GM19043 (cell line): ENCODE results near the gene EPX.

Experiments
- ATAC-seq: cut with Tn5 transposase; IDR thresholded peaks from one replicate; pipeline ENCODE4 v1.9.1; 2021; ENCODE audit warnings: low read depth; ENCODE audit not compliant: unreplicated experiment

Gene EPX

DNA sequence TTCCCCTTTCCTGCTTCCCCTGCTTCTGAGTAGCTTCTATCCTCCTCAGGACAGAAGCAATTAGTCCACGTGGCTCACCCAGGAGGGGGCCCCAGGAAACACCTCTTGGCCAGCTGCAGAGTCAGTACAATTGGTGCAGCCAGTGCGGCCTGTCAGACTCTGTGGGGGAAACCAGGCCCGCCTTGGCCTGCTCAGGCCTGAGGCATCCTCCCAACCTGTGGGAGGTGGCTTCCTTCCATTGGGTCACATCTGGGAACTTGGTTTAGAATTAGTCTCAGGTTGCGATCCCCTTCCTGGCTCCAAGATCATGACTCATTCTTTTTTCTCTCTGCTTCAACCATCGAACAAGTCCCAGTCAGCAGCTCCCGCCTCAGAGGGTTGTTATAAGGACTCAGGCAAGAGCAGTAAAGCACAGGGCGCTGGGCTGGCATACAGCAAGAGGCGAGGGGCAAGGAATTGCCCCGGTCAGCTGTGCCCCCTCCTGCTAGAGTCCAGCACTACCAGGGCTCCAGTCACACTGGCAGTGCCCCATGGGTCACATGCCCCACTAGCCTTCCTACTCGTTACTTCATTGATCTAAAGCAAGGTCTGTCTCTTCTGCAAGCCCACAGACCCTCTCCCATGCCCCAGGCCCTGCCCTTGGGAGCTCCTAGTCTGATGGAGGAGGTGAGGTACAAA is 8.1 kb upstream of the EPX start:
- no peak for ATAC-seq

DNA sequence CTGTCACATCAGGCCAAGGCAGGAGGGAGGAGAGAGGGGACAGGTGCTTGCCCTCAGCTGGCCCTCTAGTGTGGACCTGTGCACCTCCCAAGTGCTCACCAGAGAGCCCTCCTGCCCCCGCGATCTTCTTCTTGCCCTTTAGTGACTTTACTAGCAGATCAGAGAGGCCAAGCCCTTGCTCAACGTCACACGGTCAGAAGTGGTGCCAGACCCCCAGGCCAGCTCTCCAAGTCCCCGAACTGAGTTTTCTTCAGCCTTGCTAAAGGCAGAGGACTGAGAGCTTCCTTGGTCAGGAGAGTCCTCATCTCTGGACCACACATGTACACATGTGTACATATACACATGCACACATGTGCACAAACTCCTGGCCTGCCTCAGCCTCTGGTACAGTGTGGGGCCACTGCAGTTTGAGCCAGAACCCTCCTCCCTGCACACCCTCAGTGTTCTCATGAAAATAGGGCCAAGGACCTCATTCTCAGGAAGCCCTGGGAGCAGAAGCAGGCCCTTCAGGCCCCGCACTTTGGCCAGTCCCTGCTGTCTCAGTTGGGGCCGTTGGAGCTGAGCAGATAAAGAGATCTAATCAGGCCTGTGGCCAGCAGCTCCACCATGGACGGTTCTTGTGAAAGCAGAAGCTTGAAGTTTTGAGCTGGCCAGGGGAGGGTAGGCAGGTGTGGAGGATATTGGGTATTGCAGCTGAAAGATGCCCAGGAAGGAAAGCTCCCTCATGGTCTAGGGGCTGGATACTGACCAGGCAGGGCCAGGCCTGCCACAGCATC is 7.4 kb upstream of the EPX start:
- no peak for ATAC-seq

DNA sequence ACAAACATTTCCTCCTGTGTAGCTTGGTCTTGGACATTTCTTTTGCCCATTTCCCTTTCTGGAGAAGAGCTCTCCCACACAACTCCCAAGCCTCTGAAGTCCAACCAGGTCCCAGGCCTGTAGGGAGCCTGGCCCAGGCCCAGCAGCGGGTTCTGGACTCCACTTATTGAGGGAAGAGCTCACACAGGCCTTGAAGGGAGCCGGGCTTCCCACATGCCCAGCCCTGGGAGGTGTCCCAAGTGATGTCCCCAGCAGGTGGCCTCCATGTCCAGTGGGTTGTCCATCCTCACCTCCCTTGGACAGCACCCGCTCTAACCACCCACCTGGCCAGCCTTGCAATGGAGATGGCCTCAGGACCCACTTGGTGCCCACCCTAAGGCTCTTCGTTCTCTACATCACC is 5.9 kb upstream of the EPX start:
- no peak for ATAC-seq

DNA sequence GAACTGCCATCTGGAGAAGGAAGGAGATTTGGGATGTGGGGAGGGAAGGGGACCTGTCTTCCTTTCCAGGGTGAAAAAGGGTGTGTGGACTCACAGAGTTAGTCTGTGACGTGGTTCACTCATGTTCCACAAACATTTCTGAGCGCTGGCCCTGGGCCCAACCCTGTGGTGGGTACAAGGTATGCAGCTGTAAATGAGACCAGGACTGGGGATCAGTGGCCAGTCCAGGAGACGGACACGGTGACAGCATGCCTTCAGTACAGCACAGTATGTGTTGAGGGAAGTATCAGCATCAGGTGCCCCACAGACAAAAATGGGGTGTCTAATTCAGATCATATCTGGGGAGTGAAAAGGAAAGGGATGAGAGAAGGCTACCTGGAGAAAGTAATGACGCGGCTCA is 5.5 kb upstream of the EPX start:
- ATAC-seq = no peak

DNA sequence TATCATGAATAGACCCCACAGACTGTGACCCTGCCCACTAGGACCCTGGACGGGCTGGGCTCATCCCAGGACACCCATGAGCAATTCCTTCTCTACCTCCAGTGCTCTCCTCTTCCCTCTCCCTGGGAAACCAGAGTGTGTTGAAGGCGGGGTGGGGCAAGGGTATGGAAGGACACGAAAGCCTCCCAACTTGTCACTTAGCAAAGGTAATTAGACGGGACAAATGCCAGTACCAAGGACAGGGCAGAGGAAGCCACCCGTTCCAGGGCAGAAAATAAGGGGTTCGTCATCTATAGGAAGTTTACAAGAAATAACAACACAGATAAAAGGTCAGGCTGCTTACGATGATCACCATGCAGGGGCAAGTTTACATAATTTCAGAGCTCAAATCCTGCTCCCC is 4.9 kb upstream of the EPX start:
- ATAC-seq = no peak

DNA sequence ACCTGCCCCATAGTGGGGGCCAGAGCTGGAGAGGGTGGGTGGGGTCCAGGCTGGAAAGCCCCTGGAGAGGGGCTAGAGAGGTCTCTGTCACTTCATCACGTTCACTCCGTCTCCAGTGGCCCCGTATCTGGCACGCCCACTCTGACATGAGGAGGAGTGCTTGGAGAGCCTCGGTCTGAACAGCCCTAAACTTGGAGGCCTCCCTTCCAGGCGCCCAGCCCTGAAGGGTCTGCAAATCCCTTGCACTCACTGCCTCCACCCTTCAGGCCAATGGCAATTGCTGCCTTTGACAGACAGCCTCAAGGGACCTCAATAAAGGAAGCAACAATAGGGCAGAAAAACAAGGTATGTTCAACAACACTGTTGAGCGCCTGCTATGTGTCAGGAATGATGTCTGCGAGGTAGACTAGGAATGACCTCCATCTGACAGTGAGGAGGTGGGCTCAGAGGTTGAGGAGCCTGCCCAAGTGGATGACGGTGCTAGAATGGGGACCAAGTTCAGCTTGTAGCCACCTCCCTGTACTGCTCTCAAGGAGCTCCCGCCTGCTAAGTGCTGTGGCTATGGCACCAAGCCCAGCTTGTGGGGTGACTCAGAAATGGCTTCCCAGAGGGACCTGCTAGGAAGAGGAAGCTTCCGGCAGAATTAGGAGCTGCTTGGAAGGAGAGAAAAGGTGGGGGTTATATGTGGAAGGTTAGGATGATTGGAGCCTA is 2.9 kb upstream of the EPX start:
- no peak for ATAC-seq

DNA sequence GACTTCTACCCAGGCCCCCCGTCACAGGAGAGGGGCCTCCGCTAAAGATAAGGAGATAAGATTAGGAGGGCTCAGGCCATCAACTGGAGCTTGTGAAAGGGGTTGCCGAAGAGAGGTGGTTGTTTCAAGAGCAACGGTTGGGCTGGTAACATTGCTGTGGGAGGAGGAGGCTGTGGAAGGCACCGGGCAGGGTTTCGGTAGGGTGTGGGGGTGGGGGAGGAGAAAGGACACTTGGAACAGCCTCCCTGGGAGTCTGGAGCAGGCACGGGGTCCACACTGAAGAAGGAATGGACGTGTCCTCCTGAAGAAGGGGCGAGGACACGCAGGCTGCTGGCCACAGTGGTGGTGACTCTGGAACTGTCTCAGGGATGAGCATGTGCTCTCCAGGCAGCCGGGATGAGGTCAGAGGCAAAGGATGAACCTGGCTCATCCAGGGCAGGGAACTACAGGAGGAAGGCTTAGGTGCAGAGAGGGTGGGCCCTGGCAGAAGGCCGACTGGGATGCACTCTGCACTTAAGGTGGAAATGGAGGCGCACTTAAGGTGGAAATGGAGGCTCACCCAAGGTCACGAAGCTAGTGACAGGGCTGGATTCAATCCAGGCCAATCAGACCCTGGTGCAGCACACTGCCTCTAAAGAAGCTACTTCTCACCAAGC is 1.2 kb upstream of the EPX start:
- ATAC-seq = no peak

DNA sequence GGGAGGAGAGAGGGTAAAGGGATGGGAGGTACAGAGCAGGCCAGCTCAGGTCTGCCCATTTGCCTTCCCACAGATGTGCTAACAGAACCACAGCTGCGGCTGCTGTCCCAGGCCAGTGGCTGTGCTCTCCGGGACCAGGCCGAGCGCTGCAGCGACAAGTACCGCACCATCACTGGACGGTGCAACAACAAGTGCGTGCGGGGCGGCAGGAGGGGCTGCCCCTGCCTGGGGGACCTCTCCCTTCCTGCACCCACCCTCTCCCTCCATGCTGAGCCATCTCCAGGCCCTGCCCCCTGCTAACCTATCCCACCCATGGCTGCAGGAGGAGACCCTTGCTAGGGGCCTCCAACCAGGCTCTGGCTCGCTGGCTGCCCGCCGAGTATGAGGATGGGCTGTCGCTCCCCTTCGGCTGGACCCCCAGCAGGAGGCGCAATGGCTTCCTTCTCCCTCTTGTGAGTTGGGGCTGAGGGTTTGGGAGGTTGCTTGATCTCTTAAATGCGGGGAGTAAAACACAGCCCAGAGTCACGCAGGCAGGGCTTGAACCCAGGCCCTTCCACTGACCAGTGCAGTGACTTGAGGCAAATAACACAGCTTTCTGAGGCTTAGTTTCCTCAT is 1.2 kb downstream of the EPX start:
- ATAC-seq = no peak

DNA sequence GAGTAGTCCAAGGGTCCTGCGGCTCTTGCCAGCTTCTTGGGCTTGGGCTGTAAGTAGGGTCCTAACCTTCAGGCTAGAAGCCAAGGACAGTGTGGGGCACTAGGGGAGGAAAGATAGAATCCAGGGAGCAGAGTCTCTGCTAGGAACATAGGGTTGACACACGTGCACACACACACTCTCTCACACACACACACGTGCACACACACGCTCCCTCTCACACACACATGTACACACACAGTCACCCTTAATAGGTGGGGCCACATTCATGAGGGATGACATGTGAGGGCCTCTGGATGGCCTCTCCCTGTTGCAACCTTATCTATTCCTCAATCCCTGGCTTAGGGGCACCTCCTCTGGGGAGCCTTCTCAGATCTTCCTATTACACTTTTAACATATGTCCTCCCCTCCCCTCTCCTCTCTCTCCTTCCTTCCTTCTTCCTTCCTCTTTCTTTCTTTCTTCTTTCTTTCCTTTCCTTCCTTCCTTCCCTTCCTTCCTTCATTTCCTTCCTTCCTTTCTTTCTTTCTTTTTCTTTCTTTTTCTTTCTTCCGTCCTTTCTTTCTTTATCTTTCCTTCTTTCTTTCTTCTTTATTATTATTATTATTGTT is 3.1 kb downstream of the EPX start:
- no peak for ATAC-seq

DNA sequence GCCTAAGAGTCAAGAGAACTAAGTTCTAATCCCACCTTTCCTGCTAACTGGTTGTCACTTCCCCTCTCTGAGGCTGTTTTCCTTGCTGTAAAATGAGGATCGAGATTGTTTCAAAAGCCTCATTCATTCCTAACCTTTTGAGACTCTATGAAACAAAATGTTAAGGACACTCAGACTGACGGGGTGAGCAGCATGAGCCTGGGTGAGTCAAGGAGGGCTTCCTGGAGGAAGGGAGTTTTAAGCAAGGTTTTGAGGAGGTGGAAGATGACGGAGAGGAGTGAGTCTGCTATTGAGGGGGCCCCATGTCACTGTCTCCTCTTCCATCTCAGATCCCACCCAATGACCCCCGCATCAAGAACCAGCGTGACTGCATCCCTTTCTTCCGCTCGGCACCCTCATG is 4.1 kb downstream of the EPX start:
- no peak for ATAC-seq

DNA sequence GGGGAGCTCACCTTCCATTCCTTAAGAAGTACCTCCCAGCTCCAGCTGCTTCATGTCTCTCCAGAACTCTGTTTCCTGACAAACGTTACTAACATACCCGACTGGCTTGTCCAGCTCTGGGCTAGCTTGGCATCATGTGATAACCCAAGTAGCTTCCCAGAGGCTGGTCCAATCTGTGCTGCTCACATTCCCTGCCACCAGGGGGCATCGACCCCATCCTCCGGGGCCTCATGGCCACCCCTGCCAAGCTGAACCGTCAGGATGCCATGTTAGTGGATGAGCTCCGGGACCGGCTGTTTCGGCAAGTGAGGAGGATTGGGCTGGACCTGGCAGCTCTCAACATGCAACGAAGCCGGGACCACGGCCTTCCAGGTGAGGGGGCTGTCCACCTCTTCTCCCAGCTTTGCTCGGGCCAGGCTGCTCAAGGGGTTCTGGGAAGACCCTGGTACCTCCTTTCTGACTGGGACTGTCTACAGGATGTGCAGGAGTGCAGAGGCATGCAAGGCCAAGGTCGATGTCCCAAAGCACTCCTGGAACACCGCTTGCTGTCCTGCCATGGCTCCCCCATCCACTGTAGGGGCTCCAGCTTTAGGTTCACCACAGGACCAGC is 7.6 kb downstream of the EPX start:
- ATAC-seq = no peak

DNA sequence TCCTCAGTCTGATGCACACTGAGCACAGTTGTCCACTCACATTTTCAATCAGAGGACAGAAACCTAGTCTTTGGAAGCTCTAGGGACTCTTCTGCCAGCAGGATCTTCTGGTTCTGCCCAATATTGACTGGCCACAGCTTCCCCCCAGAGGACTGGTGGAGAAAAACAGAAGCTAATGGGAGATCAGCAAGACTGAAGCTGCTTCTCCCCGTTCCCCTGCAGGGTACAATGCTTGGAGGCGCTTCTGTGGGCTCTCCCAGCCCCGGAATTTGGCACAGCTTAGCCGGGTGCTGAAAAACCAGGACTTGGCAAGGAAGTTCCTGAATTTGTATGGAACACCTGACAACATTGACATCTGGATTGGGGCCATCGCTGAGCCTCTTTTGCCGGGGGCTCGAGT is 10.3 kb downstream of the EPX start:
- no peak for ATAC-seq

DNA sequence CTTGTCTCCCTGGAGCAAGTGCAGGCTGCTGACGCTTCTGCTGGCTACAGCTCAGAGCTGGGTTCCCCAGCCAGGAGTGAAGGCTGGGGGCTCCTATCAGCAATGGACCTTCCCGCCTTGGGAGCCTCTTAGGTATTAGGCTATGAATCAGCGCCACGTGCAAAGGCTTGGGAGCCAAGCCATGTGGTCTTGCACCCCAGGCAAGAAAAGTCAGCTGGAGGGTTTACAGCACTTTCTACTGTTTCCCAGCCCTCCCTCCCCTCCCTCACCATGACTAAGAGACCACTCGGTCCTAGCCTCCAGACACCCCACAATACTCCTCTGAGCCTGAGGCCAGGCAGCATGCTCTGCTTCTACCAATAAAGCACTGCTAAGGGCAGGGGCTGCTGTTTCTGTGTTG is 12.3 kb downstream of the EPX start:
- ATAC-seq = no peak

DNA sequence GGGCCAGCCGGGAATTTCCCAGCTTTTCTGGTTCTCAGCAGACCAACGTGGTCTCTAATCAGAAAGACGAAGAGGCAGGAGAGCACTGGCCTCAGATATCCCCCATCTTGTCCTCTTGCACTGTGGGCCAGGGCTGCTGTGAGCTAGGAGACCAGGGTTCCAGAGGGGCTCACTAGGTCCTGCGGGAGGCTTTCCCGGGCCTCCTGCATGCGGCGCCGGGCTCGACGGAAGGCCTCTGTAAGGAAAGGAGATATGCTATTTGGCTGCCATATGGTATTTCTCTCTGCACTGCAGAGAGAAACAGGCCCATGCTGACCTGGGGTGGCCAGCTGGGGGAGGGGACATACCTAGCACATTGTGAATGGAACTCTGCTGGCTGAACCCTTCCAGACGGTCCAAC is 13.4 kb downstream of the EPX start:
- no peak for ATAC-seq

DNA sequence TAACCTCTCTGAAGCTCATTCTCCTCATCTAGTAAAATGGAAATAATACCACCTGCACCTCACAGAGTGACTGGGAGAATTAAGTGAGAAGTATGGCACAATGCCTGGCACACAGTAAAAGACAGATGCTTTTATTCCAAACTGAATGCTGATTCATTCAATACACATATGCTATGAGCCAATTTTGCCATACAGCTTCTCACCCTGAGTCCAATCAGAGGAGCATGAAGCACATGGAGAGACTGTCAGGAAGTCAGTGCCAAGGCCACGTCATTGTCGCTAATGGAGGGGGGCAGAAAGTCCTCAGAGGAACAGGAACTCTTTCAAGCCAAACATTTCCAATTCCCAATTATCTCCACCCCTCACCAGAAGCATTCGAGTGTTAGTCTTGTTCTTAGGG is 14.9 kb downstream of the EPX start:
- no peak for ATAC-seq

DNA sequence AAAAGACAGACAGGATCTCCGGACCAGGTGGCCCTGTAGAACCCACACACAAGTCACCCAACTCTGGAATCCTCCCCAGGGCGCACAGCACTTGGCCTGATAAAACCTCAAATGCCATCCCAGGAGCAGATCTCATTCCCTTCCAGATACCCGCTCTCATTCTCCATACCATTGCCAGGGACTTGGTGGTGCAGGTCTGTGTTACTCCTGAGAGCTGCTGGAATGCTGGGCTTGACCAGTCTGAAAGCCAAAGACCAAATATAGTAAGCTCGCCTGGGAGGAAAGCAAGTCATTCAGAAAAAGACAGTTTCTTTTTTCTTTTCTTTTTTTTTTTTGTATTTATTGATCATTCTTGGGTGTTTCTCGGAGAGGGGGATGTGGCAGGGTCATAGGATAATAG is 15.8 kb downstream of the EPX start:
- no peak for ATAC-seq

DNA sequence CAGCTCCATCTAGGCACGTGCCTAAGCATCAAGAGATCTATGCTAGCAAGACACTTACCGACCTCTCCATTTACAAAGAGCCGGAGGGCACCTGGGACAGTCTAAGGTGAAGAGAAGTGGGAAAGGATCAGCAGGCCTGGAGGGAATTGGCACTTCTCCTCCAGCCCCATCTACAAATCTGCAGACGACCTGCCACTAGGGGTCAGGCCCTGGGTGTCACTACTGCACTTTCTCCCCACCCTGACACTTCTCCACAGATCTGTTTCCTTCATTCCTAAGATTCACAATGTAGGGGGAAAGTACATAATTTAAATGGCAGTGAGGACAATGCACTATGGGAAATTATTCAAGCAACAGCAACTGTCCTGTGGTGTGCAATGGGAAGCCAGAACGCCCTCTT is 18.4 kb downstream of the EPX start:
- no peak for ATAC-seq

DNA sequence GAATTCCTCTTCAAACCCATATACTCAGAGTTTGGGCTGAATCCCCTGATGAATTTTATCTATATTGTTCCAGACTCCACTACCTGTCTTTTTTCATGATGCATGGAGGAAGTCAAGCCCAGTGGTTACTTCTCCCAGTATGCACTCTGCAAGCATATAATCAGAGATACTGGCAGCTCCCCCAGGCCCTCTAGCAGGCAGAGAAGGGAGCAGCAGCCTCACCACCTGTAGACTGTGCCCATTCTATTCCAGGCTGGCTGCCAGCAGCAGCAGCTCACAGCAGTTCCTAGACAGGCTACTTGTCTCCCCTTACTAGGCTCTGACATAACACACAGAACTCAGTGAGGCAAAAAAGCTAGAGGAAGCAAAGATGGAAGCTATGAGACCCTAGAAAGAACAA is 23.2 kb downstream of the EPX start:
- no peak for ATAC-seq

DNA sequence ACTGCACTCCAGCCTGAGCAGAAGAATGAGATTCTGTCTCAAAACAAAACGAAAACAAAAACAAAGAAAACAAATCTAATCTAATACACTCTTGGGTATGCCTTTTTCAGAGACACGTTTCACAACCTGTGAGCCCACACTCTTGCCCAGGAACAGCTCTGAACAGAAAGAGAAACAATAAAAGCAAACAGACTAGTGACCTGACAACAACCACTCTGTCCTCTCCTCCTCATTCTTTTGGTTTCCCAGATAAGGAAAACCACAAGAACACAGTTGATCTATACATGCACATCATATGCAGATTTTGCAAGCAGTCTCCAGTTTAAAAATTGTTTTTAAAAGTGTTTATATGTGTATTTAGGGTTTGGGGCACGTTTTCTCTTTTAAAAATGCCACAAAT is 25.2 kb downstream of the EPX start:
- ATAC-seq = no peak
